Measurements from ENCODE around the gene CTCFL. TPM values are rescaled to one million over a fixed set of nuclear protein-coding genes. Genes with fewer than 3 reads are reported as not detected.

CTCFL gene
- total and polyA plus RNA-seq, 4 donors = 0.05 to 0.08 (median 0.08) TPM; not detected in 1

GRCh38 chr20:57562541-57563465 lies 37.9 kb upstream of the CTCFL start:
- peak overlapping the region; percentile 40 to 90 for H3K9ac ChIP-seq (ENCODE audit: low read depth in 1 of 2, low read length in 2 of 2)
- H3K36me3 ChIP-seq (ENCODE audit: control insufficient read depth in 4 of 4, insufficient read depth in 3 of 4, low read depth in 1 of 4, low read length in 3 of 4) = peaks cover 0 to 5% (median 0%) of the 10 kb centered on the region in 4 donors
- H3K9me3 ChIP-seq (ENCODE audit: control insufficient read depth in 4 of 4, low read length in 3 of 4) = no peaks in the 10 kb centered on the region
- H3K4me3 ChIP-seq (ENCODE audit: low read depth in 1 of 3, low read length in 3 of 3) = peak overlapping the region; percentile 15 to 78 (median 67)
- TF ChIP-seq YY1 (IDR thresholded peaks at IDR 0.05) = no peak
- TF ChIP-seq FOXA2 (IDR thresholded peaks at IDR 0.05) = peak; percentile 22
- peak; percentile 14 for TF ChIP-seq SP1 (IDR thresholded peaks at IDR 0.05)
- TF ChIP-seq EGR1 (IDR thresholded peaks at IDR 0.05; ENCODE audit: low read depth in 2 of 2) = peak; percentile 21 to 40
- no peak for TF ChIP-seq RAD21 (IDR thresholded peaks at IDR 0.05)
- TF ChIP-seq HNF4G (IDR thresholded peaks at IDR 0.05) = no peak
- TF ChIP-seq JUND (IDR thresholded peaks at IDR 0.05) = peak in 1 of 2 donors; percentile 25
- peak; percentile 52 for TF ChIP-seq FOXA1 (IDR thresholded peaks at IDR 0.05)
- peak; percentile 48 to 56 for TF ChIP-seq HNF4A (conservative IDR thresholded peaks at IDR 0.05)
- TF ChIP-seq ZBTB33 (IDR thresholded peaks at IDR 0.05) = peak; percentile 51
- TF ChIP-seq, protein P1, sequence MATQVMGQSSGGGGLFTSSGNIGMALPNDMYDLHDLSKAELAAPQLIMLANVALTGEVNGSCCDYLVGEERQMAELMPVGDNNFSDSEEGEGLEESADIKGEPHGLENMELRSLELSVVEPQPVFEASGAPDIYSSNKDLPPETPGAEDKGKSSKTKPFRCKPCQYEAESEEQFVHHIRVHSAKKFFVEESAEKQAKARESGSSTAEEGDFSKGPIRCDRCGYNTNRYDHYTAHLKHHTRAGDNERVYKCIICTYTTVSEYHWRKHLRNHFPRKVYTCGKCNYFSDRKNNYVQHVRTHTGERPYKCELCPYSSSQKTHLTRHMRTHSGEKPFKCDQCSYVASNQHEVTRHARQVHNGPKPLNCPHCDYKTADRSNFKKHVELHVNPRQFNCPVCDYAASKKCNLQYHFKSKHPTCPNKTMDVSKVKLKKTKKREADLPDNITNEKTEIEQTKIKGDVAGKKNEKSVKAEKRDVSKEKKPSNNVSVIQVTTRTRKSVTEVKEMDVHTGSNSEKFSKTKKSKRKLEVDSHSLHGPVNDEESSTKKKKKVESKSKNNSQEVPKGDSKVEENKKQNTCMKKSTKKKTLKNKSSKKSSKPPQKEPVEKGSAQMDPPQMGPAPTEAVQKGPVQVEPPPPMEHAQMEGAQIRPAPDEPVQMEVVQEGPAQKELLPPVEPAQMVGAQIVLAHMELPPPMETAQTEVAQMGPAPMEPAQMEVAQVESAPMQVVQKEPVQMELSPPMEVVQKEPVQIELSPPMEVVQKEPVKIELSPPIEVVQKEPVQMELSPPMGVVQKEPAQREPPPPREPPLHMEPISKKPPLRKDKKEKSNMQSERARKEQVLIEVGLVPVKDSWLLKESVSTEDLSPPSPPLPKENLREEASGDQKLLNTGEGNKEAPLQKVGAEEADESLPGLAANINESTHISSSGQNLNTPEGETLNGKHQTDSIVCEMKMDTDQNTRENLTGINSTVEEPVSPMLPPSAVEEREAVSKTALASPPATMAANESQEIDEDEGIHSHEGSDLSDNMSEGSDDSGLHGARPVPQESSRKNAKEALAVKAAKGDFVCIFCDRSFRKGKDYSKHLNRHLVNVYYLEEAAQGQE (IDR thresholded peaks at IDR 0.05) = peak; percentile 10
- peak; percentile 14 for TF ChIP-seq MAX (IDR thresholded peaks at IDR 0.05)
- no peak for DNase-seq (ENCODE audit: low spot score)
- peak overlapping the region; percentile 86 to 89 for H3K27ac ChIP-seq (ENCODE audit: low read depth in 1 of 2, low read length in 2 of 2)
- 70% methylated on average over 35 of the region's 35 CpGs for WGBS
- H3K27me3 ChIP-seq (ENCODE audit: control insufficient read depth in 4 of 4, insufficient read depth in 4 of 4, low read length in 3 of 4) = no peaks in the 10 kb centered on the region
- peaks cover 4 to 47% (median 23%) of the 10 kb centered on the region in 4 donors for H3K4me1 ChIP-seq (ENCODE audit: control insufficient read depth in 4 of 4, insufficient read depth in 4 of 4, low read length in 3 of 4)

DNA sequence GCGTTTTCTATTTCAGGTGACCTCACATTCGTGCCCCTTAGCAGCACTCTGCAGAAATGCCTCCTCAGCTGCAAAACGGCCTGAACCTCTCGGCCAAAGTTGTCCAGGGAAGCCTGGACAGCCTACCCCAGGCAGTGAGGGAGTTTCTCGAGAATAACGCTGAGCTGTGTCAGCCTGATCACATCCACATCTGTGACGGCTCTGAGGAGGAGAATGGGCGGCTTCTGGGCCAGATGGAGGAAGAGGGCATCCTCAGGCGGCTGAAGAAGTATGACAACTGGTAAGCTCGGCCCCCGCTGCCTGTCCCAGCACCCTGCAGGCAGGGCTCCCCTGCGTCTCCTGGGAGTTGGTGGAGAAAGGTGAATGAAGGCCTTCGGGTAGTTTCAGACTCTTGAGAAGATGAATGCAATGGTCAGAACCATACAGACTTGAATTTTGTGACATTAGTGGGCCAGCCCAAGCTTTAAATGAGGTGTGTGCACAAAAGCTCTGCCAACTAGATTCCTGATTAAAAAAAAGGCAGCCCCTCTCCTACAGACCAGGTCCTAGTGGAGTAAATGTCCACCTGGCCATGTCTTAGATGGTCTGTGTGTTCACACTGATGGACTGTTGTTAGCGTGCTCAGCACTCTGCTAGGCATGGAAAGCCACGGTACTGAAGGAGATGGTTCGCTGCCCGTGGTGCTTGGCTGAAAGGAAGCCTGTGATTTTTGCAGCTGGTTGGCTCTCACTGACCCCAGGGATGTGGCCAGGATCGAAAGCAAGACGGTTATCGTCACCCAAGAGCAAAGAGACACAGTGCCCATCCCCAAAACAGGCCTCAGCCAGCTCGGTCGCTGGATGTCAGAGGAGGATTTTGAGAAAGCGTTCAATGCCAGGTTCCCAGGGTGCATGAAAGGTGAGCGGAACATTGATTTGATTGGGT lies 36.7 kb upstream of the CTCFL start:
- H3K9ac ChIP-seq (ENCODE audit: low read depth in 1 of 2, low read length in 2 of 2) = peak overlapping the region; percentile 69 to 90
- H3K4me3 ChIP-seq (ENCODE audit: low read depth in 1 of 3, low read length in 3 of 3) = peak overlapping the region; percentile 15 to 78 (median 67)
- H3K27ac ChIP-seq (ENCODE audit: low read depth in 1 of 2, low read length in 2 of 2) = peak overlapping the region; percentile 86 to 89
- H3K27me3 ChIP-seq (ENCODE audit: control insufficient read depth in 4 of 4, insufficient read depth in 4 of 4, low read length in 3 of 4) = no peaks in the 10 kb centered on the region
- H3K36me3 ChIP-seq (ENCODE audit: control insufficient read depth in 4 of 4, insufficient read depth in 3 of 4, low read depth in 1 of 4, low read length in 3 of 4) = peaks cover 0 to 5% (median 0%) of the 10 kb centered on the region in 4 donors
- DNase-seq (ENCODE audit: low spot score) = no peak
- 38% methylated on average over 24 of the region's 24 CpGs for WGBS
- no peaks in the 10 kb centered on the region for H3K9me3 ChIP-seq (ENCODE audit: control insufficient read depth in 4 of 4, low read length in 3 of 4)
- TF ChIP-seq YY1 (IDR thresholded peaks at IDR 0.05) = peak; percentile 3
- peak; percentile 62 for TF ChIP-seq FOXA1 (IDR thresholded peaks at IDR 0.05)
- no peak for TF ChIP-seq HNF4A (conservative IDR thresholded peaks at IDR 0.05)
- peak in 1 of 2 donors; percentile 77 for TF ChIP-seq EGR1 (IDR thresholded peaks at IDR 0.05; ENCODE audit: low read depth in 2 of 2)
- TF ChIP-seq, protein P2, sequence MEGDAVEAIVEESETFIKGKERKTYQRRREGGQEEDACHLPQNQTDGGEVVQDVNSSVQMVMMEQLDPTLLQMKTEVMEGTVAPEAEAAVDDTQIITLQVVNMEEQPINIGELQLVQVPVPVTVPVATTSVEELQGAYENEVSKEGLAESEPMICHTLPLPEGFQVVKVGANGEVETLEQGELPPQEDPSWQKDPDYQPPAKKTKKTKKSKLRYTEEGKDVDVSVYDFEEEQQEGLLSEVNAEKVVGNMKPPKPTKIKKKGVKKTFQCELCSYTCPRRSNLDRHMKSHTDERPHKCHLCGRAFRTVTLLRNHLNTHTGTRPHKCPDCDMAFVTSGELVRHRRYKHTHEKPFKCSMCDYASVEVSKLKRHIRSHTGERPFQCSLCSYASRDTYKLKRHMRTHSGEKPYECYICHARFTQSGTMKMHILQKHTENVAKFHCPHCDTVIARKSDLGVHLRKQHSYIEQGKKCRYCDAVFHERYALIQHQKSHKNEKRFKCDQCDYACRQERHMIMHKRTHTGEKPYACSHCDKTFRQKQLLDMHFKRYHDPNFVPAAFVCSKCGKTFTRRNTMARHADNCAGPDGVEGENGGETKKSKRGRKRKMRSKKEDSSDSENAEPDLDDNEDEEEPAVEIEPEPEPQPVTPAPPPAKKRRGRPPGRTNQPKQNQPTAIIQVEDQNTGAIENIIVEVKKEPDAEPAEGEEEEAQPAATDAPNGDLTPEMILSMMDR (IDR thresholded peaks at IDR 0.05; ENCODE audit: low read depth, low read length, missing input control) = no peak
- peak; percentile 4 for TF ChIP-seq MAX (IDR thresholded peaks at IDR 0.05)
- TF ChIP-seq FOXA2 (IDR thresholded peaks at IDR 0.05) = no peak
- TF ChIP-seq ZBTB33 (IDR thresholded peaks at IDR 0.05) = peak; percentile 66
- no peak for TF ChIP-seq TAF1 (conservative IDR thresholded peaks at IDR 0.05)
- no peak for TF ChIP-seq ATF3 (IDR thresholded peaks at IDR 0.05)
- no peak for TF ChIP-seq SP1 (IDR thresholded peaks at IDR 0.05)
- TF ChIP-seq RAD21 (IDR thresholded peaks at IDR 0.05) = peak in 1 of 2 donors; percentile 16
- H3K4me1 ChIP-seq (ENCODE audit: control insufficient read depth in 4 of 4, insufficient read depth in 4 of 4, low read length in 3 of 4) = peaks cover 4 to 56% (median 28%) of the 10 kb centered on the region in 4 donors

Measured in liver (tissue), 9 donors.